Measurements from ENCODE around the gene KLK3.

The KLK3 gene

DNA sequence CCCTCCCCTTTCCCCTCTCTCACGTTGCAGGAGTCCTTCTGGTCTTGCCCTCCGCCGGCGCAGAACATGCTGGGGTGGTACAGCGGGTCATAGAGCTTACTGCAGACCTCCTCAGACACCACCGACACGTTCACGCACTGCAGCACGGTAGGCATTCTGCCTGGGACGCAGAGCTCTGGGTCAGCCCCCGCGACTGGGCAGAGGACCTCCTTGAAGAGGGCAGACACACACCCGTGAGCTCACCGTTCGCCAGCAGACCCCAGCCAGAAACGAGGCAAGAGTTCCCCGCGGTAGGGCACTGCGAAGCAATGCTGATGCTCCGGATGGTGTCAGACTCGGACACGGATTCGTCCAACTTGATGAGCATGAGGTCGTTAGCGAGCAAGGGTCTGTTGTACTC lies 53.6 kb downstream of the KLK3 start:
- no peak for DNase-seq

- no peak for DNase-seq
Measured at GRCh38 chr19:50909240-50910070, 54.7 kb downstream of the KLK3 start.
